Mucosa of rectum (tissue), 2 donors: ENCODE results near the gene PFKFB3.
"Not testable (repeated sequence)": the region's sequence is repeated elsewhere in the genome, so short reads cannot be mapped to it uniquely, and the experiment has no call there.

Experiments used
- H3K27ac ChIP-seq, 2 donors: one replicate each; pipeline ENCODE4 v1.7.0; 2013; ENCODE audit warnings: inconsistent platforms in 2 of 2, low read depth in 2 of 2, low read length in 2 of 2
- H3K27me3 ChIP-seq, 2 donors: one replicate each; pipeline ENCODE4 v1.7.0; 2013; ENCODE audit warnings: low read length in 2 of 2; ENCODE audit not compliant: control insufficient read depth in 2 of 2, insufficient read depth in 2 of 2
- H3K36me3 ChIP-seq, 2 donors: one replicate each; pipeline ENCODE4 v1.7.0; 2013; ENCODE audit warnings: low read length in 2 of 2; ENCODE audit not compliant: control insufficient read depth in 2 of 2, insufficient read depth in 2 of 2
- H3K4me1 ChIP-seq, 2 donors: one replicate each; pipeline ENCODE4 v1.7.0; 2013; ENCODE audit warnings: low read length in 2 of 2, mild to moderate bottlenecking in 1 of 2; ENCODE audit not compliant: control insufficient read depth in 2 of 2, insufficient read depth in 2 of 2
- H3K4me3 ChIP-seq, 2 donors: one replicate each; pipeline ENCODE4 v1.7.0; 2013; ENCODE audit warnings: low read length in 2 of 2
- H3K9ac ChIP-seq, 2 donors: one replicate each; pipeline ENCODE4 v1.7.0; 2013; ENCODE audit warnings: low read length in 2 of 2, low read depth in 1 of 2, mild to moderate bottlenecking in 1 of 2
- H3K9me3 ChIP-seq, 2 donors: one replicate each; pipeline ENCODE4 v1.7.0; 2013; ENCODE audit warnings: low read length in 2 of 2; ENCODE audit not compliant: control insufficient read depth in 2 of 2
- donor health status: healthy.
- donor health status: Normal muscosa, but diverticular disease.

The PFKFB3 gene

GRCh38 chr10:6191569-6191968, 11.2 kb upstream of the PFKFB3 start:
- no peak overlapping the region for H3K27ac ChIP-seq
- H3K9me3 ChIP-seq: no peaks in the 10 kb centered on the region
- no peaks in the 10 kb centered on the region for H3K36me3 ChIP-seq
- no peak overlapping the region for H3K9ac ChIP-seq
- H3K4me3 ChIP-seq: no peak overlapping the region
- H3K4me1 ChIP-seq: peaks cover 3 to 5% of the 10 kb centered on the region in 2 donors
- no peaks in the 10 kb centered on the region for H3K27me3 ChIP-seq

GRCh38 chr10:6193342-6193741, 9.4 kb upstream of the PFKFB3 start:
- H3K4me1 ChIP-seq, H3K9me3 ChIP-seq, H3K9ac ChIP-seq, H3K27me3 ChIP-seq, H3K36me3 ChIP-seq, H3K27ac ChIP-seq, H3K4me3 ChIP-seq: not testable (repeated sequence)

GRCh38 chr10:6194311-6194710, 8.4 kb upstream of the PFKFB3 start:
- Histone ChIP-seq H3K4me1 (peaks cover 3 to 5% of the 10 kb centered on the region in 2 donors), H3K9ac (no peak overlapping the region), H3K4me3 (no peak overlapping the region), H3K36me3 (no peaks in the 10 kb centered on the region), H3K27ac (no peak overlapping the region), H3K9me3 (no peaks in the 10 kb centered on the region), H3K27me3 (no peaks in the 10 kb centered on the region)

GRCh38 chr10:6195376-6195775, 7.4 kb upstream of the PFKFB3 start:
- Histone ChIP-seq H3K4me3 (no peak overlapping the region), H3K36me3 (no peaks in the 10 kb centered on the region), H3K27me3 (no peaks in the 10 kb centered on the region), H3K27ac (peak overlapping the region; percentile 49 to 71), H3K4me1 (peaks cover 5% of the 10 kb centered on the region in 2 donors), H3K9me3 (no peaks in the 10 kb centered on the region), H3K9ac (no peak overlapping the region)

- Histone ChIP-seq H3K27me3 (no peaks in the 10 kb centered on the region), H3K36me3 (no peaks in the 10 kb centered on the region), H3K4me1 (peaks cover 6 to 8% of the 10 kb centered on the region in 2 donors), H3K9ac (no peak overlapping the region), H3K4me3 (no peak overlapping the region), H3K9me3 (no peaks in the 10 kb centered on the region), H3K27ac (peak overlapping the region; percentile 49 to 71)
These were observed 6.9 kb upstream of the PFKFB3 start for GRCh38 chr10:6195846-6196245.

- H3K27me3 ChIP-seq, H3K36me3 ChIP-seq, H3K4me3 ChIP-seq, H3K9me3 ChIP-seq, H3K9ac ChIP-seq: not testable (repeated sequence)
- Histone ChIP-seq H3K4me1 (peaks cover 8 to 10% of the 10 kb centered on the region in 2 donors), H3K27ac (peak overlapping the region in 1 of 2 donors; percentile 26)
These were observed 6.2 kb upstream of the PFKFB3 start for GRCh38 chr10:6196524-6196923.

GRCh38 chr10:6197321-6197720, 5.4 kb upstream of the PFKFB3 start:
- H3K36me3 ChIP-seq: no peaks in the 10 kb centered on the region
- H3K4me3 ChIP-seq: no peak overlapping the region
- no peak overlapping the region for H3K27ac ChIP-seq
- H3K4me1 ChIP-seq: peaks cover 15 to 18% of the 10 kb centered on the region in 2 donors
- H3K27me3 ChIP-seq: no peaks in the 10 kb centered on the region
- H3K9ac ChIP-seq: no peak overlapping the region
- H3K9me3 ChIP-seq: no peaks in the 10 kb centered on the region

GRCh38 chr10:6198171-6198570, 4.6 kb upstream of the PFKFB3 start:
- H3K9ac ChIP-seq: no peak overlapping the region
- H3K27me3 ChIP-seq: no peaks in the 10 kb centered on the region
- H3K9me3 ChIP-seq: no peaks in the 10 kb centered on the region
- H3K4me3 ChIP-seq: no peak overlapping the region
- H3K36me3 ChIP-seq: no peaks in the 10 kb centered on the region
- H3K27ac ChIP-seq: no peak overlapping the region
- peaks cover 17 to 27% of the 10 kb centered on the region in 2 donors for H3K4me1 ChIP-seq

- Histone ChIP-seq H3K36me3 (no peaks in the 10 kb centered on the region), H3K27me3 (peaks cover 0 to under 1% of the 10 kb centered on the region in 2 donors), H3K9ac (no peak overlapping the region), H3K9me3 (no peaks in the 10 kb centered on the region), H3K4me3 (no peak overlapping the region), H3K4me1 (peaks cover 24 to 29% of the 10 kb centered on the region in 2 donors), H3K27ac (no peak overlapping the region)
These were observed 3.5 kb upstream of the PFKFB3 start for GRCh38 chr10:6199131-6199733.

- H3K27me3 ChIP-seq: peaks cover 0 to 3% of the 10 kb centered on the region in 2 donors
- no peaks in the 10 kb centered on the region for H3K9me3 ChIP-seq
- H3K9ac ChIP-seq: no peak overlapping the region
- H3K4me3 ChIP-seq: peak overlapping the region in 1 of 2 donors; percentile 74
- H3K4me1 ChIP-seq: peaks cover 27 to 33% of the 10 kb centered on the region in 2 donors
- H3K36me3 ChIP-seq: no peaks in the 10 kb centered on the region
- H3K27ac ChIP-seq: no peak overlapping the region
These were observed 2.3 kb upstream of the PFKFB3 start for GRCh38 chr10:6200440-6200733.
